Neural cell (in vitro differentiated cells): ENCODE data around the gene TFDP2. TPM values are rescaled to one million over a fixed set of nuclear protein-coding genes. Genes with fewer than 3 reads are reported as not detected.

Experiments
- H2AFZ ChIP-seq: fragments of 200-600, 300-800 bp; sonication (generic), shearing (Covaris generic); 2 replicates; pipeline ENCODE4 v1.6.0; 2014; ENCODE audit warnings: low read depth, mild to moderate bottlenecking, antibody characterized with exemption, low read length, moderate library complexity
- H3F3A ChIP-seq: fragments of 200-600 bp; shearing (Covaris generic); 2 replicates; pipeline ENCODE4 v1.6.1; 2016; ENCODE audit warnings: mild to moderate bottlenecking, moderate library complexity, mixed read lengths, antibody characterized with exemption, low read length; ENCODE audit not compliant: insufficient read depth, poor library complexity, severe bottlenecking
- H3K27ac ChIP-seq: fragments of 200-600, 300-800 bp; sonication (generic), shearing (Covaris generic); 2 replicates; pipeline ENCODE4 v1.5.1; 2014; ENCODE audit warnings: mild to moderate bottlenecking, low read length, moderate library complexity
- H3K27me3 ChIP-seq: fragments of 300-800, 200-600 bp; sonication (generic), shearing (Covaris generic); 2 replicates; pipeline ENCODE4 v1.6.0; 2014; ENCODE audit warnings: mild to moderate bottlenecking, low read depth, low read length, moderate library complexity; ENCODE audit not compliant: insufficient read depth
- H3K36me3 ChIP-seq: fragments of 300-800, 200-600 bp; sonication (generic), shearing (Covaris generic); 2 replicates; pipeline ENCODE4 v1.5.1; 2014; ENCODE audit warnings: mild to moderate bottlenecking, antibody characterized with exemption, low read length, moderate library complexity; ENCODE audit not compliant: insufficient read depth
- H3K4me2 ChIP-seq: fragments of 300-800, 200-600 bp; sonication (generic), shearing (Covaris generic); 2 replicates; pipeline ENCODE4 v1.6.0; 2014; ENCODE audit warnings: mild to moderate bottlenecking, low read length
- H3K4me3 ChIP-seq: fragments of 300-800, 200-600 bp; sonication (generic), shearing (Covaris generic); 2 replicates; pipeline ENCODE4 v1.5.1; 2014; ENCODE audit warnings: mild to moderate bottlenecking, low read length, moderate library complexity
- H3K79me2 ChIP-seq: fragments of 200-600 bp; shearing (Covaris generic); replicated peaks from 2 replicates; pipeline ENCODE4 v1.6.0; 2014; ENCODE audit warnings: mild to moderate bottlenecking, low read length, moderate library complexity; ENCODE audit not compliant: insufficient read depth
- H3K9ac ChIP-seq: fragments of 300-800, 200-600 bp; sonication (generic), shearing (Covaris generic); 2 replicates; pipeline ENCODE4 v1.6.1; 2016; ENCODE audit warnings: mild to moderate bottlenecking, low read length, mixed read lengths
- H3K9me2 ChIP-seq: fragments of 200-600 bp; shearing (Covaris generic); 2 replicates; pipeline ENCODE4 v1.6.1; 2016; ENCODE audit warnings: mild to moderate bottlenecking, low read length, mixed read lengths; ENCODE audit not compliant: insufficient read depth
- H3K9me3 ChIP-seq: fragments of 200-600, 300-800 bp; sonication (generic), shearing (Covaris generic); 2 replicates; pipeline ENCODE4 v1.6.1; 2016; ENCODE audit warnings: mild to moderate bottlenecking, mixed run types, low read length, moderate library complexity, mixed read lengths
- H4K20me1 ChIP-seq: fragments of 200-600 bp; shearing (Covaris generic); 2 replicates; pipeline ENCODE4 v1.6.1; 2016; ENCODE audit warnings: mild to moderate bottlenecking, mixed run types; ENCODE audit not compliant: insufficient read depth
- EP300 ChIP-seq: fragments of 450-650 bp; conservative IDR thresholded peaks from 2 replicates; pipeline ENCODE4 v1.6.1; 2014; ENCODE audit warnings: antibody characterized with exemption, mild to moderate bottlenecking, moderate library complexity; ENCODE audit not compliant: poor library complexity, severe bottlenecking
- EZH2 ChIP-seq: fragments of 200-600, 300-800 bp; shearing (Covaris generic), sonication (generic); IDR thresholded peaks from 2 replicates; pipeline ENCODE4 v1.6.1; 2014; ENCODE audit warnings: antibody characterized with exemption, low read length, borderline replicate concordance, mild to moderate bottlenecking; ENCODE audit not compliant: insufficient read depth, poor library complexity, severe bottlenecking
- MXI1 ChIP-seq: fragments of 450-650 bp; conservative IDR thresholded peaks from 2 replicates; pipeline ENCODE4 v1.6.1; 2014; ENCODE audit warnings: antibody characterized with exemption, mild to moderate bottlenecking; ENCODE audit not compliant: poor library complexity, severe bottlenecking
- POLR2AphosphoS5 ChIP-seq: IDR thresholded peaks from 2 replicates; pipeline ENCODE4 v1.6.1; 2012
- RAD21 ChIP-seq: fragments of 450-650 bp; conservative IDR thresholded peaks from 2 replicates; pipeline ENCODE4 v1.6.1; 2014; ENCODE audit warnings: antibody characterized with exemption, mild to moderate bottlenecking, moderate library complexity
- REST ChIP-seq: IDR thresholded peaks from 2 replicates; pipeline ENCODE4 v1.6.1; 2012; ENCODE audit warnings: borderline replicate concordance
- SMC3 ChIP-seq: fragments of 450-650 bp; conservative IDR thresholded peaks from 2 replicates; pipeline ENCODE4 v1.6.1; 2014; ENCODE audit warnings: antibody characterized with exemption, mild to moderate bottlenecking, moderate library complexity; ENCODE audit not compliant: poor library complexity
- TAF1 ChIP-seq: IDR thresholded peaks from 2 replicates; pipeline ENCODE4 v1.6.1; 2012; ENCODE audit warnings: low read depth
- polyA plus RNA-seq: library from polyadenylated mRNA; depleted of rRNA; stranded (reverse); fragments of >200 nt; gene quantifications from 2 replicates; pipeline ENCODE4 v1.2.3, GENCODE V29; 2014
- TF ChIP-seq, protein P1 (sequence below): fragments of 450-650 bp; IDR thresholded peaks from 2 replicates; pipeline ENCODE4 v1.5.1; 2014; ENCODE audit warnings: antibody characterized with exemption, mild to moderate bottlenecking, moderate library complexity; ENCODE audit not compliant: poor library complexity, severe bottlenecking

TFDP2 gene
- polyA plus RNA-seq, 1 donor from 2014 or later = 17.0 TPM

GRCh38 chr3:142065932-142066331 is 83.4 kb downstream of the TFDP2 start:
- Histone ChIP-seq H3K36me3 (no peaks in the 10 kb centered on the region), H3K9me3 (no peaks in the 10 kb centered on the region), H3K4me3 (no peak overlapping the region), H4K20me1 (no peaks in the 10 kb centered on the region), H3K4me2 (no peak overlapping the region), H3K27me3 (no peaks in the 10 kb centered on the region), H2AFZ (no peak overlapping the region), H3K79me2 (no peaks in the 10 kb centered on the region), H3K9ac (no peak overlapping the region), H3K27ac (no peak overlapping the region), H3K9me2 (no peaks in the 10 kb centered on the region), H3F3A (no peaks in the 10 kb centered on the region)
- TF ChIP-seq TAF1 = no peak
- no peak for TF ChIP-seq RAD21
- no peak for TF ChIP-seq EP300
- no peak for TF ChIP-seq POLR2AphosphoS5
- TF ChIP-seq, protein P1, sequence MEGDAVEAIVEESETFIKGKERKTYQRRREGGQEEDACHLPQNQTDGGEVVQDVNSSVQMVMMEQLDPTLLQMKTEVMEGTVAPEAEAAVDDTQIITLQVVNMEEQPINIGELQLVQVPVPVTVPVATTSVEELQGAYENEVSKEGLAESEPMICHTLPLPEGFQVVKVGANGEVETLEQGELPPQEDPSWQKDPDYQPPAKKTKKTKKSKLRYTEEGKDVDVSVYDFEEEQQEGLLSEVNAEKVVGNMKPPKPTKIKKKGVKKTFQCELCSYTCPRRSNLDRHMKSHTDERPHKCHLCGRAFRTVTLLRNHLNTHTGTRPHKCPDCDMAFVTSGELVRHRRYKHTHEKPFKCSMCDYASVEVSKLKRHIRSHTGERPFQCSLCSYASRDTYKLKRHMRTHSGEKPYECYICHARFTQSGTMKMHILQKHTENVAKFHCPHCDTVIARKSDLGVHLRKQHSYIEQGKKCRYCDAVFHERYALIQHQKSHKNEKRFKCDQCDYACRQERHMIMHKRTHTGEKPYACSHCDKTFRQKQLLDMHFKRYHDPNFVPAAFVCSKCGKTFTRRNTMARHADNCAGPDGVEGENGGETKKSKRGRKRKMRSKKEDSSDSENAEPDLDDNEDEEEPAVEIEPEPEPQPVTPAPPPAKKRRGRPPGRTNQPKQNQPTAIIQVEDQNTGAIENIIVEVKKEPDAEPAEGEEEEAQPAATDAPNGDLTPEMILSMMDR = no peak
- no peak for TF ChIP-seq SMC3
- TF ChIP-seq EZH2 = no peak
- no peak for TF ChIP-seq REST
- TF ChIP-seq MXI1 = no peak

DNA sequence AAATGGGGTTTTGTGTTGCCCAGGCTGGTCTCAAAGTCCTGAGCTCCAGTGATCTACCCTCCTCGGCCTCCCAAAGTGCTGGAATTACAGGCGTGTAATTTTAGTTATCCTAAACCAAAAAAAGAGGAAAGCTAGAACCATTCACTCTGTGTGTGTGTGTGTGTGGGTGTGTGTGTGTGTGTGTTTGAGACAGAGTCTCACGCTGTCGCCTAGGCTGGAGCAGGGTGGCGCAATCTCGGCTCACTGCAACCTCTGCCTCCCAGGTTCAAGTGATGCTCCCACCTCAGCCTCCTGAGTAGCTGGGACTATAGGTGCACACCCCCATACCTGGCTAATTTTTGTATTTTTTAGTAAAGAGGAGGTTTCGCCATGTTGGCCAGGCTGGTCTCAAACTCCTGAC is 84.0 kb downstream of the TFDP2 start:
- H3K9ac ChIP-seq = no peak overlapping the region
- H3K79me2 ChIP-seq = no peaks in the 10 kb centered on the region
- no peaks in the 10 kb centered on the region for H3K9me2 ChIP-seq
- H3K4me3 ChIP-seq = no peak overlapping the region
- H3K27ac ChIP-seq = no peak overlapping the region
- no peak overlapping the region for H3K4me2 ChIP-seq
- no peak overlapping the region for H2AFZ ChIP-seq
- no peaks in the 10 kb centered on the region for H3K27me3 ChIP-seq
- no peaks in the 10 kb centered on the region for H4K20me1 ChIP-seq
- TF ChIP-seq EP300 = no peak
- no peak for TF ChIP-seq EZH2
- TF ChIP-seq, protein P1 = no peak
- TF ChIP-seq POLR2AphosphoS5 = no peak
- TF ChIP-seq MXI1 = no peak
- no peak for TF ChIP-seq REST
- no peak for TF ChIP-seq SMC3
- TF ChIP-seq TAF1 = no peak
- no peak for TF ChIP-seq RAD21
- no peaks in the 10 kb centered on the region for H3K9me3 ChIP-seq
- no peaks in the 10 kb centered on the region for H3K36me3 ChIP-seq
- no peaks in the 10 kb centered on the region for H3F3A ChIP-seq
